B cell (primary cell): Measurements from ENCODE around the gene ATRNL1.
"Not testable (repeated sequence)": the region's sequence is repeated elsewhere in the genome, so short reads cannot be mapped to it uniquely, and the experiment has no call there.

ENCODE experiments used
- CTCF ChIP-seq: fragments of 200-600 bp; IDR thresholded peaks from one replicate; pipeline ENCODE4 v1.8.0; 2022; ENCODE audit warnings: antibody characterized with exemption, mild to moderate bottlenecking
- EZH2 ChIP-seq: IDR thresholded peaks from 2 replicates; pipeline ENCODE4 v1.6.1; 2012; ENCODE audit warnings: borderline replicate concordance, low read depth, mild to moderate bottlenecking, moderate library complexity, low read length; ENCODE audit not compliant: insufficient read depth, poor library complexity, severe bottlenecking

- TF ChIP-seq CTCF, EZH2: not testable (repeated sequence)
These were observed 443.2 kb downstream of the ATRNL1 start for GRCh38 chr10:115536401-115536800.
